HG02571 (cell line): ENCODE data around the gene NMNAT3.

Experiments
- ATAC-seq: cut with Tn5 transposase; IDR thresholded peaks from one replicate; pipeline ENCODE4 v1.9.1; 2021; ENCODE audit warnings: mild to moderate bottlenecking, moderate library complexity; ENCODE audit not compliant: unreplicated experiment

The NMNAT3 gene

GRCh38 chr3:139677388-139678155 is at the start of gene NMNAT3:
Gene NMNAT3 (minus strand): TSS chr3:139677972. CDS start chr3:139627724, 50,248 bp downstream.
- peak; percentile 97 for ATAC-seq

GRCh38 chr3:139721370-139721769 is 43.6 kb upstream of the NMNAT3 start:
- ATAC-seq, result no peak

DNA sequence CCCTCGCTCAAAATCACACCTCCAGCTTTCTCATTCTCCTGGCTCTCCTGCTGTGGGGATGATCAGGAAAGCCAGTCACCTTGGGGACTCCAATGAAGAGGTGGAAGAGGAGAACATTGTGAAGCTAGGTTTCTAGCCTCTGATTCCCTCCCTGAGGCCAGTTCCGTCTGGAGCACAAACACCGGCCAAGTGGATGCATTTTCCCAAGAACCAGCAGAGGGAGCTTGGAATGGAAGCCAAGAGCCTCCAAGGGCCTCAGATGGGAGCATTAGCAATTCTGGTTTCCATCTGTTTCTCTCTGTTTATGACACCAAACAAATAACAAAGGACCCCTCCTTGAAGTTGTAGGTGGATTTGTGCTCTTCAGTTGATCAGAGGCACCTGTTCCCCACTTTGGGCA is 40.6 kb upstream of the NMNAT3 start:
- ATAC-seq, result no peak

GRCh38 chr3:139716908-139717485 is 39.2 kb upstream of the NMNAT3 start:
- no peak for ATAC-seq

DNA sequence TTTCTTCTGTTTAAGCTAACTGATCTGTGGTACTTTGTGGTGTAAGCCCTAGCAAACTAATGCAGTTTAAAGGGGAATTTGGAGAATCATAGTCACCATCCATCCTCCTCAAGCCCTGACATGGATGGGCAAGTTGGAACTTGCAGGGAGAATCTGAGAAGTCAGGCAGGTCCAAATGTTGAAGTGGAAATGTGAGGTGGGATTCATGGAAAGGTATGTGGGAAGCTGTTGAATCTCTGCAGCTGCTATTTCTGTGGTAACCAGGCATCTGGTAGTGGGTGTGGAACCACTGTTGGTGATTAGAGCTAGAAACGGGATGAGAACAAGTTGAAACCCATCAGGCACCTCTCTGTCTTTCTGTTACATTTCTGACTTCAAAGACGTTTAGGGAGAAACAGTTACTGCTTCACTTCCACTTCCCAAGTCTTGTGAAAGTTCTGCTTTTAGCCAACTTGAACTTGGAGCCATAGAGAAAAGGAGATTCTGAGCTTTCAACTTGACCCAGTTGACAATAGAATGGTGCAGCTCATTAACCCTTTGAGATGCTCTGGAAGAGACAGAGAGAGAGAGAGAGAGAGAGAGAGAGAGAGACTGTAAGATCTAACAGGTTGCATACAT is 38.1 kb upstream of the NMNAT3 start:
- no peak for ATAC-seq

DNA sequence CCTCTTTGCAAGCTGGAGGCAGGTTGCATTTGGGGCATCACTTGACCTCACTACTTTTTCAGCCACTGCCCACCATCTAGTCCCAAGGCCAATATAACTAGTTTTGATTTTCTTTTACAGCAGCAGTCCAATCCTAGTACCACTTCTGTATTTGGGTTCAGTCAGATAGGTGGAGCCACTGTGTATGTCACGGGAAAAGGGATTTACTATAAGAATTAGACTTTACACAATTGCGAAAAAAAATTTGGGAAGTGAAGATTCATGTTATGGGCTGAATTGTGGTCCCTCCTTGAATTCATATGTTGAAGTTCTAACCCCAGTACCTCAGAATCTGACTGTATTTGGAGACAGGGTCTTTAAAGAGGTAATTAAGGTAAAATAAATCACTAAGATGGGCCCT is 37.4 kb upstream of the NMNAT3 start:
- no peak for ATAC-seq

DNA sequence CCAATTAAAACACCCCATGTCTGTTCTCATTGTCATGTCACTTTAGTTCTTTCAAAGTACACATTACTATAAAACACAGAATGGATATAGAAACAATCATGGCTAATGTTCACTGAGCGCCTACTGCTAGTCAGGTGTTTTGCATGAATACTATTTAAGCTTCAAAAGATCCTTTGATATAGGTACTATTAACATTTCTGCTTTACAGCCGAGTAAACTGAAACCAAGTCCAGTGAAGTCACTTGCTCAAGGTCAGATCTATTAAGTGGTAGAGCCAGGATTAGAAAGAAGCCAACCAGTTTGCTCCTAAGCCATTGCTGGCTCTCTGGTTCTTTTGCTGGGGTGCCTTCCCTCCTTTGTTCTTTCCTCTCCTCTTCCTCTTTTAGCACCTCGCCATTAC is 32.4 kb upstream of the NMNAT3 start:
- no peak for ATAC-seq

DNA sequence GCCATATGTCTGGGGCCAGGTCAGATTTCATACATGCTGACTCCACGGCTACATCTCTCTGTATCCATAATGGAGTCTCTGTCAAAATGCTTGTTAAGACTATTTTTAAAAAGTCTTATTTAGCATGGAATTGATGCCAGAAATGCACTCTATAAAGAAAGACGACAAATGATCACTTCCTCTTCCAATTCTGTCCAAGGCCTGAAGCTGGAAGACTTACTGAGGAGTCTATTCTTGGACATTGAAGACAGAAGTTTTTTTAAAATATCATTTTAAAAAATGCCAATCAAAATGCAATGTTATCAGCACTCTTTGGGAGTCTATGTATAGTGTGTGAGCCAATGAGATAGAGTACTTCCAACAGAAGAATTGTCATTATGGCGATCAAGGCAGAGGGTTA is 27.9 kb upstream of the NMNAT3 start:
- no peak for ATAC-seq

GRCh38 chr3:139696314-139696604 is 18.5 kb upstream of the NMNAT3 start:
- no peak for ATAC-seq

DNA sequence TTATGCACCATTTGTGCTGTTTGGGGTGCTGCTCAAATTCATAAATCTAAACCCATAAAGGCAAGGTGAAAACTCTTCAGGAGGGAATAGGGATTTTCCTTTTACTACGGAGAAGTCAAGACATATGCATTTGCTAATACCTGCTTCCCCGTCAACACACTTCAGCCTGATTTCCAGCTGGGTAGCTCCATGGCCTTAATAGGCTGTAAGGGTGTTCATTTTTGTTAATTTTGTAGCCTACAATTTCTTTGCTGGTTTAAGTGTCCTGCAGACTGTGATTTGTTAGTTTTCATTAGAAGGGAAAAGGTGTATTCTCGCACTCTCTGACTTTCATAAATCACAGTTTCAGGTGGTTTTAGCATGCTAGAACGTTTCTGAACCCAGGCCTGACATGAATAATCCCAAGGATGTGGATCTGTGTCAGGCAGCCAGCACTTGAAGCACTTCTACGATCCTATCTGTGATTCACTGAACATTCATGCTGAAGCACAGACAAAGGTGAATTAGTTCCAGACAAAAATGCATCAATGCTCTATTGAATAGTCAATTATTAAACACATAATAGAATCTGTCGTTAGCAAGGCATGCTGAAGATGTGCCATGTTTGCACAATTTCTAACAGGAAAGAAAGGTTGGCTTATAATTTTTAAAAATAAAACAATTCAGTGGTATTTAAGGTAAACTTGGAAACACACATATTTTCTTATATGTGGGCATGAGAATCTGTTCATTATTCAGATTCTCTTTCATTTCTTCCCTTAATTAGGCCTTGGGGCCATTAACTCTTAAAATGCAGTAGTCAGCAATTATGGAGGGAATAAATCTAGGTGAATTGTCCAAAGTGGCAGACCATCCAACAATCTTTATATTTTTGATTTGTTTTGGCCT is 17.9 kb upstream of the NMNAT3 start:
- ATAC-seq, result no peak

DNA sequence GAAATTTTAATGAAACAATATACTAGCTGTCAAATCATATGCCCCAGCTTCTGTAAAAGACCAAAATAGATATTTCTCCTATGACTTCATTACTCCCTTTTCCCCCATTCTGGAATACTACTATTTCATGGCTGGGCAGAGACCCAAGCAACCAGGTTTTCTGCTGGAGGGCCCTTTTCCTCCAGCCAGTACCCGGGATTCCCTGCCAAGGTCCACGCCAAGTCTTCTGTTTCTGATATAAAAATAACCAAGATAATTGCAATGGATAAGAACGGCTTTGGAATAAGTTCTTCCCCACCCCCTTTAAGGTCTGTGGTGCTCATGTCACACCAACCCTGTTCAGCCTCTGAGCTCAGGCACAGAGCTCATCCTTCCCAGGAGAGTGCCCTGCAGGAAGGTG is 17.2 kb upstream of the NMNAT3 start:
- ATAC-seq, result no peak

GRCh38 chr3:139694542-139694941 is 16.8 kb upstream of the NMNAT3 start:
- ATAC-seq, result no peak

DNA sequence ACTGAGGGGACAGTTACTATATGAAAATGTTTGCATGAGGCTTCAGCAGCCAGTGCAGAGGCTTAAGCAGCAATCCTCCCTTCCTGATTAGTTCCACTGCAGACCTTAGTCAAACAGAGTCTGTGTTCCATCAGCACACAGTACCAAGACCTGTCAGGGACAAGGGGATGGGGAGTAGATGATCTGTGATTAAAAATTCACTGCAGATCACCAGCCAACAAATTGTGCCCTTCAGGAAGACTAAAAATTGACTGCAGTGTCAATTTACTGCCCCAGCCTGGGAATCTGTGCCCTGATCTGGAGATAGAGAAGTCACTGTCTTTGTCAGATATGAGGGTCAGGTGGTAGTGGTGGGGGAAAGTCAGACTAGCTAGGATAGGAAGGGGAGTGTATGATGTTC is 13.8 kb upstream of the NMNAT3 start:
- no peak for ATAC-seq

DNA sequence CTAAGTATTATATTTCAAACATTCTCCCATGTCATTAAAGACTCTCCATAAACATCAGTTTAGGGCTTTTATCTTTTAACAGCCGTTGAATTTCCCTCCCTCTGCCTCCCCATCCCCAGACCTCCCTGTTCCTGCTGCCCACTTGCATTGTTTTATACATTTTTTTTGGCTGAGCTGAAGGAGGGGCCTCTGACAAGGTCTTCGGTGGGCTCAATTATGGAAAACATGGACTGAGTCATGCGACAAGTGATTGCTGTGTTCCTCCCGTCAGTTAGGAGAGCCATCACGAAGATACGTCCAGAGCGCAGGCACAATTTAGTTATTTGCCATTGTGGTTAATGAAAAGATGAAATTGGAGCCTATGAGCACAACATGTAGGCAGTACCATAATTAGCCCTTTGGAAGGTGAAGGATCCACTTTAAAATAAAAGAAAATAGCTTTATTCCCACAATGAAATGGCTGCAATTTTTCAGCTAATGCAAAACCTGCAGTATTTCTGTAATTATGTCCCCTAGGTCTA is 12.0 kb upstream of the NMNAT3 start:
- ATAC-seq, result no peak

DNA sequence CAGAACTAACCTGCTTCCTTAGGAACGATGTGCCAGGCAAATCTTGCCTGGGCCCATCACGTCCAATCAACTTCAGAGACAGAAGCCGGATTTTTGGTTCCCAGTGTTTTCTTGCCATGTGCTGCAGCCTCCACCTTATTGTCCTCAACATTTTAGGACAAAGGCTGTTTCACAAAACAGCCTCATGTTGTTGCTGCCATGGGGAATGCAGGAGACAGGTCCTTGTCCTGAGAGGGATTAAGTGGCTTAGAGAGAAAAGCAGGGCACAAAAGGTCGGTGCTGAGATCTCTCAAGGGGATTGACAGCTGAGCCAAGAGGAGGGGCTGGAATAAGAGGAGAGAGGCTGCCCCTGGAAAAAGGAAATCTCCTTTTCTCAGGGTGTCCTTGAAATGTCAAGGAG is 11.3 kb upstream of the NMNAT3 start:
- no peak for ATAC-seq

DNA sequence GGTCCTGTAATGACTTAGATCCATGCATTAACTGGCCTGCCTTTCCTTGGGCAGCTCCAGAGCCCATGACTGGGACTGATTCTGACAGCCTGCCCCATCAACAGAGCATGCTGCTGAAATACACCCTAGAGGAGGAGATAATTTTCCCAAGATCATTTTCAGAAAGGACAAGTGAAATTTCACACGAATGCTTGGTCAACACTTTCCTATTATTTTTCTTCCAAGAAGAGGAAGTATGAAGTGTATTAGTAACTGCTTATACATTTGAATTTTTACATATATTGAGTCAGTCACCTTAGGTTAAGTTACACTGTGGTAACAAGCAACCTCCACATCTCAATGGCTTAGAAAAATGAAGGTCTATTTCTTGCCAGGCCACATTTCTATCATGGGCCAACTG is 9.7 kb upstream of the NMNAT3 start:
- ATAC-seq, result no peak

DNA sequence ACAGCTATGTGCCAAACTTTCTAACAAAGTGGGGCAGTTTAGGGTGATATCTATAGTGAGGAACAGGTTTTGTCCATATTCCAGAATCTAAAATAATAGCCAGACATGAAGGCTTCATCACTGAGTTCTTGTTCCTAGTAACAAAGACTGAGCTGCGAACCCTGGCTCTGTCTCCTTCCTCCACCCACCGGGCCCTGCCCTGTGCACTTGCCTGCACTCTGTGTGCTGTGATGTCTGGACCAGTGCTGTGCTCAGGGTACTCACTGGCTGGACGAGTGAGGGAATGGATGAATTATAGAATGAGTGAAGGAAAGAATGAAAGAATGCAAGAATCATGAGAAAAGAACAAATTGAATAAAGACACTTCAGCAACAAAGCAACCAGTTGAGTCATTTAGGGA is 8.9 kb upstream of the NMNAT3 start:
- ATAC-seq, result no peak

- ATAC-seq, result no peak
Measured at GRCh38 chr3:139686206-139686605, 8.4 kb upstream of the NMNAT3 start.

DNA sequence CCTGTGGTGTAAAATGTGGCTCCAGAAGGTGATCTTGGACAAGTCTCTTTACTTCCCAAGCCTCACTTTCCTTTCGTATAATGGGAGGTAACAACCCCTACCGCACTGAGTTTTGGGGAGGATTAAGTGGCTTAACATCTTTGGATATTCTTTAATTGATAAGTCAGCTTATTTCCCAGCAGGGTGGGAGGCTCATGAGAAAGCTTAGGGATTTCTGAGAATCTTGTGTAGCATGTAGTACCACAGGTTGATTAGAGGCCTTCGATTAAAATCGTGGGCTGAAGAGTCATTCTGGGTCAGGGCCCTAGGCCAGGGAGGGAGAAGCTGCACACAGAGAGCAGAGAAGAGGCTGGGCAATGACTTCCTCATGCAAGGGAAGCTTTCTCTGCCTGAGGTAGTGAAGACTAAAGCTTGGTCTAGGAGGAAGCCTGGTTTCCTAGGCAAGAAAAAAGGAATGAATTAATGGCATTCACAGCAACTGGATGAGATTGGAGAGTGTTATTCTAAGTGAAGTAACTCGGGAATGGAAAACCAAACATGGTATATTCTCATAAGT is 1.5 kb upstream of the NMNAT3 start:
- ATAC-seq, result no peak

DNA sequence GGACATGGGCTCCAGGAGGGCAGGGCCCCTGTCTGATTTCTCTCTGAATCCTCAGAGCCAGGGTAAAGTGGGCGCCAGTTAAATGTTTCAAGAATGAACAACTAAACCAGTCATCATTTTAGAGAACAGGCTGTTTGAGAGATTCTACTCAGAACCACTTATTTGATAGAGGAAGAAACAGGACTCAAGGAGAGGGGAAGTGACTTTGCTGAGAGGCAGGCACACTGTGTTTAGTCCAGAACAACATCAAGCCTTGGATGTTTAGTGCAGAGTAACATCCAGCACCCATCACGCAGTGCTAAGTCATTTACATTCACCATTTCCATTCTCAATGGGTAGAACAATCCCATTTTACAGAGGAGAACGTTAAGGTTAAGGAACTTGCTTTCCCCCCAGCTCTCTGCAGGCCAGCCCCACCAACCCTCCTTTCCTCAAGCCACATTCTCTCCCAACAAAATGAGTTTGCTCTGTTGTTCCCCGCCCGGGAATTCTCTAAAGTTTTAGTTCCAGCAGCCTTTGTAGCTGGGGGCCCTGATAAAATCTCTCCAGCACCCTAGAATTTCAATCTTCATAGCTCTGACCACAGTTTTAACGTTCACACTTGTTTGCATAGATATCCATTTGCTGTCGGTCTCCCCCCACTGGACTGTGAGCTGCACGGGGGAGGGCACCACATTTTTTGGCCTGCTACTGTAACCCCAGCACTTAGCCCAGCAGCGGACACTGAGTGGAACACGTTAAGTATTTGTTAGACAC is 962 bp downstream of the NMNAT3 start:
- no peak for ATAC-seq
